Neuronal stem cell (in vitro differentiated cells): ENCODE measurements around the gene SLC12A7.

Experiments used
- DNase-seq: peaks from one replicate; pipeline ENCODE4 v3.0.0-alpha.2; 2013; ENCODE audit warnings: low spot score
- H2AFZ ChIP-seq: one replicate; pipeline ENCODE4 v1.6.1; 2013; ENCODE audit warnings: mild to moderate bottlenecking, low read length, inconsistent platforms
- H2AK5ac ChIP-seq: 2 replicates; pipeline ENCODE4 v1.6.1; 2013; ENCODE audit warnings: low read depth, mild to moderate bottlenecking, inconsistent platforms, low read length, moderate library complexity, mixed read lengths
- H2BK120ac ChIP-seq: 2 replicates; pipeline ENCODE4 v1.6.1; 2013; ENCODE audit warnings: low read depth, mild to moderate bottlenecking, inconsistent platforms, low read length, moderate library complexity, mixed read lengths
- H2BK12ac ChIP-seq: one replicate; pipeline ENCODE4 v1.6.1; 2013; ENCODE audit warnings: low read length, inconsistent platforms
- H2BK15ac ChIP-seq: 2 replicates; pipeline ENCODE4 v1.6.1; 2013; ENCODE audit warnings: mild to moderate bottlenecking, low read length, inconsistent platforms, mixed read lengths
- H2BK5ac ChIP-seq: one replicate; pipeline ENCODE4 v1.6.1; 2013; ENCODE audit warnings: inconsistent platforms, mild to moderate bottlenecking, low read length, moderate library complexity
- H3K14ac ChIP-seq: one replicate; pipeline ENCODE4 v1.6.1; 2013; ENCODE audit warnings: low read length, inconsistent platforms
- H3K18ac ChIP-seq: 2 replicates; pipeline ENCODE4 v1.6.1; 2013; ENCODE audit warnings: low read length, inconsistent platforms
- H3K23ac ChIP-seq: 2 replicates; pipeline ENCODE4 v1.6.1; 2013; ENCODE audit warnings: low read depth, mild to moderate bottlenecking, mixed read lengths, low read length, inconsistent platforms; ENCODE audit not compliant: poor library complexity
- H3K27ac ChIP-seq: replicated peaks from 3 replicates; pipeline ENCODE4 v1.5.1; 2013; ENCODE audit warnings: low read length, inconsistent platforms
- H3K27me3 ChIP-seq, 3 experiments: 2 replicates each; pipeline ENCODE4 v1.6.1; 2013; ENCODE audit warnings: low read length in 3 of 3, mild to moderate bottlenecking in 2 of 3, inconsistent platforms in 1 of 3, low read depth in 1 of 3, mixed read lengths in 1 of 3, moderate library complexity in 1 of 3; ENCODE audit not compliant: control insufficient read depth in 3 of 3, insufficient read depth in 3 of 3
- H3K36me3 ChIP-seq, 2 donors: replicated peaks in 1 of 2; 2 replicates each; pipeline ENCODE4 v1.6.1; 2013; ENCODE audit warnings: low read length in 2 of 2; ENCODE audit not compliant: control insufficient read depth in 2 of 2, insufficient read depth in 2 of 2
- H3K4ac ChIP-seq: 2 replicates; pipeline ENCODE4 v1.6.1; 2013; ENCODE audit warnings: inconsistent platforms, mild to moderate bottlenecking, low read length, moderate library complexity
- H3K4me1 ChIP-seq, 2 donors: 1 replicate in 1 of 2; 2 replicates in 1 of 2; pipeline ENCODE4 v1.6.1; 2013; ENCODE audit warnings: low read length in 2 of 2, low read depth in 1 of 2; ENCODE audit not compliant: control insufficient read depth in 2 of 2, insufficient read depth in 1 of 2
- H3K4me2 ChIP-seq: one replicate; pipeline ENCODE4 v1.6.1; 2013; ENCODE audit warnings: mild to moderate bottlenecking, low read length, inconsistent platforms; ENCODE audit not compliant: insufficient read depth, poor library complexity, severe bottlenecking
- H3K4me3 ChIP-seq, 2 donors: 2 replicates each; pipeline ENCODE4 v1.5.1; 2013; ENCODE audit warnings: low read length in 2 of 2, mild to moderate bottlenecking in 2 of 2, inconsistent platforms in 1 of 2, moderate library complexity in 1 of 2
- H3K79me1 ChIP-seq: one replicate; pipeline ENCODE4 v1.6.1; 2013; ENCODE audit warnings: low read depth, mild to moderate bottlenecking, inconsistent platforms, low read length, moderate library complexity
- H3K9ac ChIP-seq: one replicate; pipeline ENCODE4 v1.6.1; 2013; ENCODE audit warnings: mild to moderate bottlenecking, low read depth, low read length, inconsistent platforms; ENCODE audit not compliant: poor library complexity
- H3K9me3 ChIP-seq, 2 donors: replicated peaks in 1 of 2; 2 replicates each; pipeline versions ENCODE3 to v1.6.1; 2013; ENCODE audit warnings: low read length in 2 of 2, mild to moderate bottlenecking in 2 of 2, inconsistent platforms in 1 of 2, low read depth in 1 of 2, mixed read lengths in 1 of 2, moderate library complexity in 1 of 2; ENCODE audit not compliant: control insufficient read depth in 2 of 2, insufficient read depth in 1 of 2
- H4K8ac ChIP-seq: one replicate; pipeline ENCODE4 v1.6.1; 2013; ENCODE audit warnings: low read depth, mild to moderate bottlenecking, inconsistent platforms, low read length, moderate library complexity
- H4K91ac ChIP-seq: one replicate; pipeline ENCODE4 v1.6.1; 2013; ENCODE audit warnings: low read length, low read depth, mild to moderate bottlenecking, inconsistent platforms; ENCODE audit not compliant: poor library complexity
- WGBS, 2 donors: extraction: QIAGEN DNeasy Blood & Tissue Kit; methylation state at CpG; one replicate each; pipeline ENCODE4 v1.1.7; 2013; ENCODE audit warnings: missing lambda C conversion rate in 2 of 2, mixed read lengths in 1 of 2; ENCODE audit not compliant: insufficient read length in 2 of 2, insufficient replicate concordance in 1 of 2; ENCODE audit errors: extremely low coverage in 2 of 2; 5-methylcytosine and 5-hydroxymethylcytosine counted together

SLC12A7 gene

DNA sequence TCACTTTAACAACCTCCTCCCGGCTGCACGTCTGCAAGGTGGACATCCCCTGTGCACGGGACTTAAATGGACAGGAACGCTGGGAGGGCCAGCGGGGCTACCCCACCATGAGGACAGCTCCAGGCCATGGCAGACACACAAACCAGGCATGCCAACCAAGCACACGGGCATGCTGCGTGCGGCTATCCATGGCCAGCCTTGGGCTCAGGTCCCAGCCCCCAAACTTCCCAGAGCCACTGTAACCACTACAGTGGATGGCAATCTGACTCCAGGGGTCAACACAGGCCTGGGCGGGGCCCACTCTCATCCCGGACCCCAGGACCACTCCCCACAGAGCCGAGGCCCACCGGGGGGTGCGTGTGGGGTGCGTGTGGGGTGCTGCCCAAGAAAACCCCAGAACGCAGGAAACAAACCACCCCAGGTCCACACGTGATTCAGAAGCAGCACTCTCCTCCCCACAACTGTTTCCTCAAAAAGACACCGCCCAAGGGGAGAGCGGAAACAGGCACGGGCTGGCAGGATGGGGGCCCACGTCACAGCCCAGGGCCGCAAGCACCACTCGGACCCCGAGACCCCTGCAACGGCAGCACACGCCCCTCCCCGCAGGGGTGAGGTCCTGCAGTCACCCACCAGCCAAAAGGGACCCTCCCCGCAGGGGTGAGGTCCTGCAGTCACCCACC is 7.4 kb downstream of the SLC12A7 start:
- peak overlapping the region; percentile 42 for H3K18ac ChIP-seq
- no peak overlapping the region for H2BK120ac ChIP-seq
- no peak for DNase-seq
- H3K14ac ChIP-seq = no peak overlapping the region
- H3K79me1 ChIP-seq = peaks cover 26% of the 10 kb centered on the region
- no peak overlapping the region for H3K4me3 ChIP-seq
- H3K4me2 ChIP-seq = no peak overlapping the region
- H2AK5ac ChIP-seq = no peak overlapping the region
- peaks cover 14 to 50% of the 10 kb centered on the region in 2 donors for H3K4me1 ChIP-seq
- no peak overlapping the region for H3K9ac ChIP-seq
- H2AFZ ChIP-seq = no peak overlapping the region
- H3K9me3 ChIP-seq = no peaks in the 10 kb centered on the region
- no peak overlapping the region for H3K4ac ChIP-seq
- no peaks in the 10 kb centered on the region for H3K27me3 ChIP-seq
- H3K23ac ChIP-seq = peak overlapping the region; percentile 31
- H4K8ac ChIP-seq = no peak overlapping the region
- peaks cover 2 to 13% of the 10 kb centered on the region in 2 donors for H3K36me3 ChIP-seq
- H4K91ac ChIP-seq = no peak overlapping the region
- H2BK5ac ChIP-seq = peak overlapping the region; percentile 45
- H2BK15ac ChIP-seq = no peak overlapping the region
- WGBS, 2 donors = no CpG with 5 or more reads among the region's 27 CpGs
- no peak overlapping the region for H3K27ac ChIP-seq
- H2BK12ac ChIP-seq = no peak overlapping the region

DNA sequence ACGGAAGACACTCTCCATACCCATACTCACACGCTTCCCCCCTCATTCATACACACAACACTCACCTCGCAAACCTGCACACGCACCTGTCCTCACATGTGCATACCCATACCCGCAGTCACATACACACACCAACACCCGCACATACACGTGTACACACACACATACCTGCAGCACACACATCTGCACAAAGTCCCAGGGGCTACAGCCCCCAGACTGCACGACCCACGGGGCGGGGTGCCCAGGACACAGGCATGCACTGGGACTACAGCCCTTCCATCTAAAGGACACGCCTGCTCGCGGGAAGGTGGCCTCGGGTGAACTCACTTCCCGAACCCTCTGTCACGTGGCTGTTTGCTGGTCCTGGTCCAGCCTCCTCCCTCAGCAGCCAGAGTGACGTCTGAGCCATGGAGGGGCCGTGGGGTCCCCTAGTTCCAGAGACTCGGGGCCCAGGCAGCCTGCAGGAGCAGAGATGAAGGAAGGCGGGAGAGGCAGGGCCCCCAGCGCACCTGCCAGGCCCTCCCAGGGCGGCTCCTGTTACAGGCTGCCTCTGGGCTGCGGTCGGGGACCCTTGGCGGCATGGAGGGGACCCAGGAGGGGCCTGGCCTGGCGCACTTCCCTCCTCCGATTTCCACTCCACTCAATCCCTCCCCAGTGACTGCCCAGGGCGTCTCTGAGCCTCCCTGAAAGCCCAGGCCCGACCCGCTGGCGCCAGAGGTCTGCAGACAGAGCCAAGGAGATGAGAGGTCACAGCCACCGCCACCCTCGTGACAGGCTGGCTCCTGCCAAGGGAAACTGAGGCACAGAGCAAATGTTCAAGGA is 8.1 kb downstream of the SLC12A7 start:
- H3K4me1 ChIP-seq = peaks cover 14 to 57% of the 10 kb centered on the region in 2 donors
- no peak overlapping the region for H2BK12ac ChIP-seq
- H3K4me3 ChIP-seq = peak overlapping the region in 1 of 2 donors; percentile 61
- no peak overlapping the region for H3K4me2 ChIP-seq
- no peak overlapping the region for H3K9ac ChIP-seq
- peak overlapping the region; percentile 51 for H2AK5ac ChIP-seq
- peaks cover 32% of the 10 kb centered on the region for H3K79me1 ChIP-seq
- no peak overlapping the region for H3K14ac ChIP-seq
- no peak overlapping the region for H3K27ac ChIP-seq
- H4K8ac ChIP-seq = no peak overlapping the region
- peaks cover 2 to 13% of the 10 kb centered on the region in 2 donors for H3K36me3 ChIP-seq
- no peak overlapping the region for H2BK15ac ChIP-seq
- 100% methylated on average over 3 to 5 of the region's 33 CpGs for WGBS, 2 donors
- H2BK5ac ChIP-seq = peak overlapping the region; percentile 45
- no peak overlapping the region for H2AFZ ChIP-seq
- no peaks in the 10 kb centered on the region for H3K27me3 ChIP-seq
- peak overlapping the region; percentile 81 for H3K23ac ChIP-seq
- no peak overlapping the region for H2BK120ac ChIP-seq
- no peak for DNase-seq
- H4K91ac ChIP-seq = no peak overlapping the region
- no peak overlapping the region for H3K4ac ChIP-seq
- no peaks in the 10 kb centered on the region for H3K9me3 ChIP-seq
- peak overlapping the region; percentile 42 for H3K18ac ChIP-seq

DNA sequence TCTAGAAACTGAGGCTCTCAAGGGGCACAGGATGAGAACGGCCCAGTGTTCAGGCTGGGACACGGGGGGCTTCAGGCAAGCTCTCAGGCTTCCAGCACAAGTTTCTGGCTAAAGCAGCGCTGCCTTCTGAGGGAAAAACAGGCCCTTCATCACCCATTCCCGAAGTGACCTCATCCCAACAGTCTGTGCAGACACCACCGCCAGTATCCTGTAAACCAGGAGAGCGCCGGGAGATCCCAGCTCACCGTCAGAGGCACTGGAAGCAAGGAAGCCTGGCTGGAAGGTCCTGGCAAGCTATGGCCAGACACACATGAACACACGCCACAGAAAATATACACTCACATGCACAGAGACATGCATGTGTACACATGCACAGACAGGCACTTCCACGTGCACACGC is 8.8 kb downstream of the SLC12A7 start:
- peak overlapping the region in 1 of 2 donors; percentile 61 for H3K4me3 ChIP-seq
- no peak overlapping the region for H2AFZ ChIP-seq
- no peak overlapping the region for H4K8ac ChIP-seq
- peak overlapping the region; percentile 62 for H3K23ac ChIP-seq
- peak overlapping the region; percentile 76 for H2BK12ac ChIP-seq
- no peak overlapping the region for H2BK120ac ChIP-seq
- no peaks in the 10 kb centered on the region for H3K9me3 ChIP-seq
- H3K9ac ChIP-seq = no peak overlapping the region
- H3K14ac ChIP-seq = no peak overlapping the region
- H3K27ac ChIP-seq = peak overlapping the region; percentile 92
- no peak overlapping the region for H4K91ac ChIP-seq
- peaks cover 14 to 58% of the 10 kb centered on the region in 2 donors for H3K4me1 ChIP-seq
- H2BK5ac ChIP-seq = peak overlapping the region; percentile 46
- no peaks in the 10 kb centered on the region for H3K27me3 ChIP-seq
- 100% methylated on average over 1 of the region's 11 CpGs; no CpG with 5 or more reads in 1 of the 2 donors for WGBS, 2 donors
- peaks cover 32% of the 10 kb centered on the region for H3K79me1 ChIP-seq
- H3K4me2 ChIP-seq = no peak overlapping the region
- H2AK5ac ChIP-seq = peak overlapping the region; percentile 93
- H3K4ac ChIP-seq = no peak overlapping the region
- peak overlapping the region; percentile 93 for H3K18ac ChIP-seq
- H2BK15ac ChIP-seq = peak overlapping the region; percentile 73
- H3K36me3 ChIP-seq = peaks cover 2 to 13% of the 10 kb centered on the region in 2 donors
- no peak for DNase-seq
